Measurements from ENCODE around the gene PDE6A.

DNA sequence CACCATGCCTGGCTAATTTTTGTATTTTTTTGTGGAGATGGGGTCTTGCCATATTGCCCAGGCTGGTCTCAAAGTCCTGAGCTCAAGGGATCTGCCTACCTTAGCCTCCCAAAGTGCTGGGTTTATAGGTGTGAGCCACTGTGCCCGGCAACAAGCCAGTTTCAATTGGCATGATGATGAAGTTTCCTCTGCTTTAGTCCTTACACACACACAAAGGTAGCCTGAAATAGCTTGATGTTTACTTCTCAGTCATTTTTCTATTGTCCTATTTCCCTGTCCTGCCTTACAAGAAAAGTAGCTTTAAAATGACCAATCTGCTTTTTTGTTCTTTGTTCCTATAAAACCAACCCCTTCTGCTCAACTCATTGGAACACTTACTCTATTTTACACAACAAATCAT is 33.6 kb downstream of the PDE6A start:
- TF ChIP-seq, protein P1, sequence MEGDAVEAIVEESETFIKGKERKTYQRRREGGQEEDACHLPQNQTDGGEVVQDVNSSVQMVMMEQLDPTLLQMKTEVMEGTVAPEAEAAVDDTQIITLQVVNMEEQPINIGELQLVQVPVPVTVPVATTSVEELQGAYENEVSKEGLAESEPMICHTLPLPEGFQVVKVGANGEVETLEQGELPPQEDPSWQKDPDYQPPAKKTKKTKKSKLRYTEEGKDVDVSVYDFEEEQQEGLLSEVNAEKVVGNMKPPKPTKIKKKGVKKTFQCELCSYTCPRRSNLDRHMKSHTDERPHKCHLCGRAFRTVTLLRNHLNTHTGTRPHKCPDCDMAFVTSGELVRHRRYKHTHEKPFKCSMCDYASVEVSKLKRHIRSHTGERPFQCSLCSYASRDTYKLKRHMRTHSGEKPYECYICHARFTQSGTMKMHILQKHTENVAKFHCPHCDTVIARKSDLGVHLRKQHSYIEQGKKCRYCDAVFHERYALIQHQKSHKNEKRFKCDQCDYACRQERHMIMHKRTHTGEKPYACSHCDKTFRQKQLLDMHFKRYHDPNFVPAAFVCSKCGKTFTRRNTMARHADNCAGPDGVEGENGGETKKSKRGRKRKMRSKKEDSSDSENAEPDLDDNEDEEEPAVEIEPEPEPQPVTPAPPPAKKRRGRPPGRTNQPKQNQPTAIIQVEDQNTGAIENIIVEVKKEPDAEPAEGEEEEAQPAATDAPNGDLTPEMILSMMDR (IDR thresholded peaks at IDR 0.05) = no peak
- no peak for TF ChIP-seq POLR2A (IDR thresholded peaks at IDR 0.05)

All from ovary (tissue), 3 donors.